IMR-90 (cell line): Measurements from ENCODE around the gene ZNF442. TPM values are rescaled to one million over a fixed set of nuclear protein-coding genes. Genes with fewer than 3 reads are reported as not detected.

Experiments
- BHLHE40 ChIP-seq: fragments of 150-350 bp; IDR thresholded peaks from 2 replicates; pipeline ENCODE4 v1.6.1; 2016; ENCODE audit warnings: mild to moderate bottlenecking, low read depth, low read length
- FOS ChIP-seq: fragments of 150-350 bp; IDR thresholded peaks from 2 replicates; pipeline ENCODE4 v1.6.1; 2016; ENCODE audit warnings: low read depth, low read length
- MAZ ChIP-seq: IDR thresholded peaks from 2 replicates; pipeline ENCODE4 v1.6.1; 2012; ENCODE audit warnings: low read depth, mild to moderate bottlenecking, low read length, improper control_type of control experiment, moderate library complexity, borderline replicate concordance
- POLR2A ChIP-seq: IDR thresholded peaks from 2 replicates; pipeline ENCODE4 v1.6.1; 2012; ENCODE audit warnings: mild to moderate bottlenecking, low read depth, low read length
- RCOR1 ChIP-seq: IDR thresholded peaks from 2 replicates; pipeline ENCODE4 v1.6.1; 2012; ENCODE audit warnings: mild to moderate bottlenecking, low read length, improper control_type of control experiment; ENCODE audit not compliant: insufficient replicate concordance
- polyA plus RNA-seq, 3 experiments: library from polyadenylated mRNA; depleted of rRNA; stranded (reverse); fragments of >200 nt; gene quantifications; 2 replicates each; pipeline ENCODE4 v1.2.3, GENCODE V29; 2012; ENCODE audit warnings: low replicate concordance in 1 of 3
- total RNA-seq: library from RNA; depleted of rRNA; stranded (reverse); fragments of >200 nt; gene quantifications from 2 replicates; pipeline ENCODE4 v1.2.3, GENCODE V29; 2012
- TF ChIP-seq, protein P1 (sequence below): fragments of 150-350 bp; IDR thresholded peaks from 2 replicates; pipeline ENCODE4 v1.6.1; 2016; ENCODE audit warnings: low read depth, mild to moderate bottlenecking, low read length, moderate library complexity, borderline replicate concordance

The ZNF442 gene
- total and polyA plus RNA-seq, 2 of the 4 experiments (the other 2 are of a cell fraction): 0.58 to 3.6 TPM

DNA sequence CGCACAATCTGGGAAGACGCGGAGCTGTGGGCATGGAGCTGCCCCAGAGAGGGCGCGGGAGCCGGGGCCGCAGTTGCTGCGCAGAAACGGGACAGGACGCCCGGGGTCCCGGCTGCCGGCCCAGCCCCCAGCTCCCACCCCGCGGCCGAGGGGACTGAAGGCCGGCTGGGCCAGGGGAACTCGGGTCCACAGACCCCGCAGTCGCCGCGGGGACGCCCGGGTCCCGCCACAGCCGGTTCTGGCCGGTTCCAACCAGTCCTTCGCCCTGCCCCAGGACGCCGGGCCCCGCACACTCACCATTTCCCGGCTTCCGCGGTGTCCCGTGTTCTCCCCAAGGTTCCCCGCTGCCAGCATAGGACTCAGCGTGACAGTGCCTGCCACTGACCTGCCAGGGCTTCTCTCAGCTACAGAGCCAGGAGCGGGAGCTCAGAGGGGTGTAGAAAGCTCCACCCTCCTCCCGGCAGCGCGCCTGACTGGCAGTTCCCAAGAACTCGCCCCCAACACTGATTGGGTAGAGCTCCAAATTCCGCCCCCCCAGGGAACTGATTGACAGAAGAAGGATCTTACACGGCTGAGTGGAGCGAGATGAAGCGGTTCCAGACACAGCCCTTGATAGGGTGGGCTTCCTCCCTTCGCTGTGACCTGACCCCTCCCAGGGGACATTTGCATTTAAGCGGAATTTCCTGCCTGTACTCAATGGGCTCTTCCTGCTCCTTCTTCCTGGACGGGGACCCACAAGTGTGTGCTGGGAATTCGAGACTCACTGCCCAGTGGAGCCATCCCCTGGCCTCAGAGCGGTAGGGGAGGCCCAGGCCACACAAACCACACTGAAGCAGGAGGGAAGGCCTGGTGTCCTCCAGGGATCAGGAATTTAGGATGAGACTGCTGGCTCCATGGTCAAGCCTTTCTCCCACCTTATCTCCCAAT lies at the start of gene ZNF442 (continued):
- TF ChIP-seq, protein P1, sequence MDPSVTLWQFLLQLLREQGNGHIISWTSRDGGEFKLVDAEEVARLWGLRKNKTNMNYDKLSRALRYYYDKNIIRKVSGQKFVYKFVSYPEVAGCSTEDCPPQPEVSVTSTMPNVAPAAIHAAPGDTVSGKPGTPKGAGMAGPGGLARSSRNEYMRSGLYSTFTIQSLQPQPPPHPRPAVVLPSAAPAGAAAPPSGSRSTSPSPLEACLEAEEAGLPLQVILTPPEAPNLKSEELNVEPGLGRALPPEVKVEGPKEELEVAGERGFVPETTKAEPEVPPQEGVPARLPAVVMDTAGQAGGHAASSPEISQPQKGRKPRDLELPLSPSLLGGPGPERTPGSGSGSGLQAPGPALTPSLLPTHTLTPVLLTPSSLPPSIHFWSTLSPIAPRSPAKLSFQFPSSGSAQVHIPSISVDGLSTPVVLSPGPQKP: no peak
- no peak for TF ChIP-seq BHLHE40
- peak; percentile 79 for TF ChIP-seq POLR2A
- peak; percentile 86; the same call in 1 of the 2 replicates for TF ChIP-seq MAZ
- no peak for TF ChIP-seq FOS
- no peak for TF ChIP-seq RCOR1
